ENCODE data around the gene ADAM15. TPM values are rescaled to one million over a fixed set of nuclear protein-coding genes. Genes with fewer than 3 reads are reported as not detected.

Gene ADAM15
- total RNA-seq, 1 experiment from 2014 or later = 41.7 TPM

DNA sequence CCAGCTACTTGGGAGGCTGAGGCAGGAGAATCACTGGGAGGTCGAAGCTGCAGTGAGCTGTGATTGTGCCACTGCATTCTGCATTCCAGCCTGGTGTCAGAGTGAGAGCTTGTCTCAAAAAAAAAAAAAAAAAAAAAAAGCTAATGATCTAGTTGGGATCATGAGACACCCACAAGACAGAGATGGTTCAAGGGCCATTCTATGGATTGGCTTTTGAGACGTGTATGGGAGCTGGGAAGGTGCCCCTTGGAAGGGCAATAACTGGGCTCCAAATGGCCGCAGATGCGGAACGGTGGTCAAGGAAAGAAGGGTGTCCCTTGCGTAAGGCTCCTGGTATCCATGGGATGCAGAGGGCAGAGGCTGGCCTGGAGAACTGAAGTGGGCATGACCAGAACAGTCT lies 6.8 kb upstream of the ADAM15 start:
- H3K4me1 ChIP-seq (ENCODE audit: control insufficient read depth, insufficient read depth, low read length) = no peaks in the 10 kb centered on the region
- in situ Hi-C loops (cut with HindIII; ENCODE audit: low pct_unique_long_range_greater_than_20kb, low sequenced_read_pairs) = no loop called here
- H3K9me3 ChIP-seq (ENCODE audit: control insufficient read depth, insufficient read depth, low read depth, low read length) = no peaks in the 10 kb centered on the region
- CTCF ChIA-PET = interaction anchor here (0.7 to 1.8 kb wide), 5 partner anchors 11 to 41 kb away, joined by 3 to 13 read pairs (median 5); no protein-coding TSS in a partner anchor
- no peaks in the 10 kb centered on the region for H3K27me3 ChIP-seq (ENCODE audit: control insufficient read depth, insufficient read depth, low read length)
- no TSS peak for BruUV-seq (replicated peaks)
- TF ChIP-seq TCF7L2 (IDR thresholded peaks at IDR 0.05; ENCODE audit: low read depth, low read length) (no peak), POLR2AphosphoS5 (IDR thresholded peaks at IDR 0.05; ENCODE audit: low read depth, low read length) (no peak), SIN3A (IDR thresholded peaks at IDR 0.05; ENCODE audit: borderline replicate concordance, insufficient read depth, low read depth, low read length) (no peak), CTCF (IDR thresholded peaks at IDR 0.05) (no peak)
- TF ChIP-seq, protein P1, sequence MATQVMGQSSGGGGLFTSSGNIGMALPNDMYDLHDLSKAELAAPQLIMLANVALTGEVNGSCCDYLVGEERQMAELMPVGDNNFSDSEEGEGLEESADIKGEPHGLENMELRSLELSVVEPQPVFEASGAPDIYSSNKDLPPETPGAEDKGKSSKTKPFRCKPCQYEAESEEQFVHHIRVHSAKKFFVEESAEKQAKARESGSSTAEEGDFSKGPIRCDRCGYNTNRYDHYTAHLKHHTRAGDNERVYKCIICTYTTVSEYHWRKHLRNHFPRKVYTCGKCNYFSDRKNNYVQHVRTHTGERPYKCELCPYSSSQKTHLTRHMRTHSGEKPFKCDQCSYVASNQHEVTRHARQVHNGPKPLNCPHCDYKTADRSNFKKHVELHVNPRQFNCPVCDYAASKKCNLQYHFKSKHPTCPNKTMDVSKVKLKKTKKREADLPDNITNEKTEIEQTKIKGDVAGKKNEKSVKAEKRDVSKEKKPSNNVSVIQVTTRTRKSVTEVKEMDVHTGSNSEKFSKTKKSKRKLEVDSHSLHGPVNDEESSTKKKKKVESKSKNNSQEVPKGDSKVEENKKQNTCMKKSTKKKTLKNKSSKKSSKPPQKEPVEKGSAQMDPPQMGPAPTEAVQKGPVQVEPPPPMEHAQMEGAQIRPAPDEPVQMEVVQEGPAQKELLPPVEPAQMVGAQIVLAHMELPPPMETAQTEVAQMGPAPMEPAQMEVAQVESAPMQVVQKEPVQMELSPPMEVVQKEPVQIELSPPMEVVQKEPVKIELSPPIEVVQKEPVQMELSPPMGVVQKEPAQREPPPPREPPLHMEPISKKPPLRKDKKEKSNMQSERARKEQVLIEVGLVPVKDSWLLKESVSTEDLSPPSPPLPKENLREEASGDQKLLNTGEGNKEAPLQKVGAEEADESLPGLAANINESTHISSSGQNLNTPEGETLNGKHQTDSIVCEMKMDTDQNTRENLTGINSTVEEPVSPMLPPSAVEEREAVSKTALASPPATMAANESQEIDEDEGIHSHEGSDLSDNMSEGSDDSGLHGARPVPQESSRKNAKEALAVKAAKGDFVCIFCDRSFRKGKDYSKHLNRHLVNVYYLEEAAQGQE (IDR thresholded peaks at IDR 0.05; ENCODE audit: insufficient read depth in 1 of 2, low read depth in 2 of 2, low read length in 1 of 2) = no peak
- intact Hi-C loops (cut with micrococcal nuclease; ENCODE audit: unreplicated experiment) = no loop called here
- no peak overlapping the region for H3K27ac ChIP-seq (ENCODE audit: low read length)
- ATAC-seq (no peak), DNase-seq (ENCODE audit: low read depth, low spot score) (no peak)
- H3K36me3 ChIP-seq (ENCODE audit: control insufficient read depth, insufficient read depth, low read length) = no peaks in the 10 kb centered on the region
- POLR2A ChIA-PET = no interaction called here
- H3K4me3 ChIP-seq (ENCODE audit: low read depth in 2 of 2, low read length in 2 of 2) = no peak overlapping the region

GRCh38 chr1:155044812-155045657 lies 6.1 kb upstream of the ADAM15 start:
- Histone ChIP-seq H3K4me3 (ENCODE audit: low read depth in 2 of 2, low read length in 2 of 2) (no peak overlapping the region), H3K9me3 (ENCODE audit: control insufficient read depth, insufficient read depth, low read depth, low read length) (no peaks in the 10 kb centered on the region), H3K27ac (ENCODE audit: low read length) (no peak overlapping the region), H3K4me1 (ENCODE audit: control insufficient read depth, insufficient read depth, low read length) (peaks cover 5% of the 10 kb centered on the region), H3K27me3 (ENCODE audit: control insufficient read depth, insufficient read depth, low read length) (no peaks in the 10 kb centered on the region), H3K36me3 (ENCODE audit: control insufficient read depth, insufficient read depth, low read length) (no peaks in the 10 kb centered on the region)
- in situ Hi-C loops (cut with HindIII; ENCODE audit: low pct_unique_long_range_greater_than_20kb, low sequenced_read_pairs) = no loop called here
- intact Hi-C loops (cut with micrococcal nuclease; ENCODE audit: unreplicated experiment) = no loop called here
- TF ChIP-seq TCF7L2 (IDR thresholded peaks at IDR 0.05; ENCODE audit: low read depth, low read length) (no peak), CTCF (IDR thresholded peaks at IDR 0.05) (peak; percentile 89)
- CTCF ChIA-PET = interaction anchor here (0.7 to 1.8 kb wide), 5 partner anchors 10 to 40 kb away, joined by 3 to 13 read pairs (median 5); no protein-coding TSS in a partner anchor
- ATAC-seq (peak; percentile 94), DNase-seq (ENCODE audit: low read depth, low spot score) (peak; percentile 45)
- no TSS peak for BruUV-seq (replicated peaks)
- POLR2A ChIA-PET = interaction anchor here (0.6 kb wide), 1 partner anchor 59 kb away, joined by 5 read pairs; no protein-coding TSS in a partner anchor
